Thyroid gland (tissue), 4 donors: Measurements from ENCODE around the gene BRIP1. TPM values are rescaled to one million over a fixed set of nuclear protein-coding genes. Genes with fewer than 3 reads are reported as not detected.
"Not testable (repeated sequence)": the region's sequence is repeated elsewhere in the genome, so short reads cannot be mapped to it uniquely, and the experiment has no call there.

Experiments
- DNase-seq, 2 donors: peaks; one replicate each; pipeline ENCODE4 v3.0.0-alpha.2; 2019
- H3K27ac ChIP-seq, 3 donors: fragments of 200-600 bp; sonication (generic); 1 replicate in 2 of 3; 2 replicates in 1 of 3; pipeline ENCODE4 v1.5.1; 2016 to 2019; ENCODE audit warnings: mild to moderate bottlenecking in 1 of 3, moderate library complexity in 1 of 3
- H3K27me3 ChIP-seq: fragments of 200-600 bp; sonication (generic); one replicate; pipeline ENCODE4 v1.5.1; 2019
- H3K36me3 ChIP-seq, 2 donors: fragments of 200-600 bp; sonication (generic); one replicate each; pipeline ENCODE4 v1.5.1; 2016 to 2019
- H3K4me1 ChIP-seq, 2 donors: fragments of 200-600 bp; sonication (generic); one replicate each; pipeline ENCODE4 v1.5.1; 2017 to 2019
- H3K4me3 ChIP-seq, 3 donors: fragments of 200-600 bp; sonication (generic); replicated peaks in 1 of 3; 1 replicate in 2 of 3; 2 replicates in 1 of 3; pipeline ENCODE4 v1.5.1; 2016; ENCODE audit warnings: mild to moderate bottlenecking in 1 of 3
- H3K9me3 ChIP-seq: fragments of 200-600 bp; sonication (generic); one replicate; pipeline ENCODE4 v1.5.1; 2017
- POLR2A ChIP-seq, 2 donors: fragments of 450-650 bp; IDR thresholded peaks; one replicate each; pipeline ENCODE4 v1.6.1; 2017; ENCODE audit warnings: antibody characterized with exemption in 2 of 2, mild to moderate bottlenecking in 2 of 2, moderate library complexity in 1 of 2
- WGBS, 2 donors: methylation state at CpG; one replicate each; pipeline ENCODE4 v1.1.5; 2017; 5-methylcytosine and 5-hydroxymethylcytosine counted together
- intact Hi-C: fragments of 100-400 bp; cut with DNase I; formaldehyde crosslinking; loops from one replicate; pipeline ENCODE4 v1.15.1; 2023
- total RNA-seq, 4 donors: library from RNA; depleted of rRNA; stranded (reverse); fragments of >200 nt; gene quantifications; one replicate each; pipeline ENCODE4 v1.2.3, GENCODE V29; 2016
- TF ChIP-seq, protein P1 (sequence below), 6 experiments: fragments of 200-600 bp in 3 of 6; fragments of 450-650 bp in 3 of 6; sonication (generic) in 3 of 6; IDR thresholded peaks; one replicate each; pipeline ENCODE4 v1.5.1; 2016 to 2019; ENCODE audit warnings: antibody characterized with exemption in 6 of 6, mild to moderate bottlenecking in 2 of 6, inconsistent platforms in 1 of 6, moderate library complexity in 1 of 6

Gene BRIP1
- total RNA-seq, 4 donors from 2014 or later, result 0.40 TPM; not detected in 3

DNA sequence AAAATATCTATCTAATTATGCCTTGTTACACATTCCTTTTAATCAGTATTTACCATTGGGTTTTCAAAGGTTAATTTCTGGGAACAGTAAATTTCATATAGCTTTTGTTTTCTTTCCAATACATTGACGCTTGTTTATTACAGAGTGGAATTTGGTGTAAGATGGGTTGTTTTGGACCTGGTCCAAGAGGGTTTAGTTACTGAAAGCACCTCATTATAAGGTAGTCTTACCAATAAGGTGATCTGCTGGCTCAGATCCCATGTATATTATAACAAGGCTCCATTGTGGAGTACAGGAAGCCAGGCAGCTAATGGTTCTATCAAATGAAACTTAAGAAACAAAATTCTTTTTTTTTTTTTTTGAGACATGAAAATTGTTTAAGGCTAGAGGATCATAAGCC lies 185.0 kb downstream of the BRIP1 start:
- WGBS, 2 donors, result 91 to 93% methylated on average over 1 of the region's 1 CpG
- H3K4me3 ChIP-seq, result no peak overlapping the region
- no peaks in the 10 kb centered on the region for H3K27me3 ChIP-seq
- H3K9me3 ChIP-seq, result no peaks in the 10 kb centered on the region
- H3K27ac ChIP-seq, result no peak overlapping the region
- no peaks in the 10 kb centered on the region for H3K36me3 ChIP-seq
- intact Hi-C loops, result no loop called here
- DNase-seq, result no peak
- TF ChIP-seq POLR2A (IDR thresholded peaks at IDR 0.05), result no peak
- TF ChIP-seq, protein P1, sequence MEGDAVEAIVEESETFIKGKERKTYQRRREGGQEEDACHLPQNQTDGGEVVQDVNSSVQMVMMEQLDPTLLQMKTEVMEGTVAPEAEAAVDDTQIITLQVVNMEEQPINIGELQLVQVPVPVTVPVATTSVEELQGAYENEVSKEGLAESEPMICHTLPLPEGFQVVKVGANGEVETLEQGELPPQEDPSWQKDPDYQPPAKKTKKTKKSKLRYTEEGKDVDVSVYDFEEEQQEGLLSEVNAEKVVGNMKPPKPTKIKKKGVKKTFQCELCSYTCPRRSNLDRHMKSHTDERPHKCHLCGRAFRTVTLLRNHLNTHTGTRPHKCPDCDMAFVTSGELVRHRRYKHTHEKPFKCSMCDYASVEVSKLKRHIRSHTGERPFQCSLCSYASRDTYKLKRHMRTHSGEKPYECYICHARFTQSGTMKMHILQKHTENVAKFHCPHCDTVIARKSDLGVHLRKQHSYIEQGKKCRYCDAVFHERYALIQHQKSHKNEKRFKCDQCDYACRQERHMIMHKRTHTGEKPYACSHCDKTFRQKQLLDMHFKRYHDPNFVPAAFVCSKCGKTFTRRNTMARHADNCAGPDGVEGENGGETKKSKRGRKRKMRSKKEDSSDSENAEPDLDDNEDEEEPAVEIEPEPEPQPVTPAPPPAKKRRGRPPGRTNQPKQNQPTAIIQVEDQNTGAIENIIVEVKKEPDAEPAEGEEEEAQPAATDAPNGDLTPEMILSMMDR (IDR thresholded peaks at IDR 0.05), result no peak
- H3K4me1 ChIP-seq, result no peaks in the 10 kb centered on the region

DNA sequence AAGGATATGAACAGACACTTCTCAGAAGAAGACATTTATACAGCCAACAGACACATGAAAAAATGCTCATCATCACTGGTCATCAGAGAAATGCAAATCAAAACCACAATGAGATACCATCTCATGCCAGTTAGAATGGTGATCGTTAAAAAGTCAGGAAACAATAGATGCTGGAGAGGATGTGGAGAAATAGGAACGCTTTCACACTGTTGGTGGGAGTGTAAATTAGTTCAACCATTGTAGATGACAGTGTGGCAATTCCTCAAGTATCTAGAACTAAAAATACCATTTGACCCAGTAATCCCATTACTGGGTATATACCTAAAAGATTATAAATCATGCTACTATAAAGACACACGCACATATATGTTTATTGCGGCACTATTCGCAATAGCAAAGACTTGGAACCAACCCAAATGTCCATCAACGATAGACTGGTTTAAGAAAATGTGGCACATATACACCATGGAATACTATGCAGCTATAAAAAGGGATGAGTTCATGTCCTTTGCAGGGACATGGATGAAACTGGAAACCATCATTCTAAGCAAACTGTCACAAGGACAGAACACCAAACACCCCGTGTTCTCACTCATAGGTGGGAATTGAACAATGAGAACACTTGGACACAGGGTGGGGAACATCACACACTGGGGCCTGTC lies 186.0 kb downstream of the BRIP1 start:
- WGBS, 2 donors, result 69 to 95% methylated on average over 7 of the region's 7 CpGs

DNA sequence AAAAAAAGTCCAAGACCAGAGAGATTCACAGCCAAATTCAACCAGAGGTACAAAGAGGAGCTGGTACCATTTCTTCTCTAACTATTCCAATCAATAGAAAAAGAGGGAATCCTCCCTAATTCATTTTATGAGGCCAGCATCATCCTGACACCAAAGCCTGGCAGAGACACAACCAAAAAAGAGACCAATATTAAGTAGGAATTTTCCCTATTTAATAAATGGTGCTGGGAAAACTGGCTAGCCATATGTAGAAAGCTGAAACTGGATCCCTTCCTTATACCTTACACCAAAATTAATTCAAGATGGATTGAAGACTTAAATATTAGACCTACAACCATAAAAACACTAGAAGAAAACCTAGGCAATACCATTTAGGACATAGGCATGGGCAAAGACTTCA lies 186.8 kb downstream of the BRIP1 start:
- DNase-seq, H3K4me1 ChIP-seq, H3K27ac ChIP-seq, H3K27me3 ChIP-seq, H3K4me3 ChIP-seq, H3K36me3 ChIP-seq, intact Hi-C loops, H3K9me3 ChIP-seq: not testable (repeated sequence)

More for the DNA sequence above, 186.0 kb downstream of the BRIP1 start:
- H3K36me3 ChIP-seq, H3K9me3 ChIP-seq, H3K27me3 ChIP-seq, intact Hi-C loops, DNase-seq, H3K4me3 ChIP-seq, H3K4me1 ChIP-seq, H3K27ac ChIP-seq: not testable (repeated sequence)

DNA sequence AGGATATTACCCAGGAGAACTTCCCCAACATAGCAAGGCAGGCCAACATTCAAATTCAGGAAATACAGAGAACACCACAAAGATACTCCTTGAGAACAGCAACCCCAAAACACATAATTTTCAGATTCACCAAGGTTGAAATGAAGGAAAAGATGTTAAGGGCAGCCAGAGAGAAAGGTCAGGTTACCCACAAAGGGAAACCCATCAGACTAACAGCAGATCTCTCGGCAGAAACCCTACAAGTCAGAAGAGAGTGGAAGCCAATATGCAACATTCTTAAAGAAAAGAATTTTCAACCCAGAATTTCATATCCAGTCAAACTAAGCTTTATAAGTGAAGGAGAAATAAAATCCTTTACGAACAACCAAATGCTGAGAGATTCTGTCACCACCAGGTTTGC lies 188.7 kb downstream of the BRIP1 start:
- WGBS, 2 donors, result 95 to 98% methylated on average over 2 of the region's 2 CpGs
- H3K36me3 ChIP-seq, H3K4me3 ChIP-seq, H3K4me1 ChIP-seq, intact Hi-C loops, H3K27me3 ChIP-seq, DNase-seq, H3K27ac ChIP-seq, H3K9me3 ChIP-seq: not testable (repeated sequence)

DNA sequence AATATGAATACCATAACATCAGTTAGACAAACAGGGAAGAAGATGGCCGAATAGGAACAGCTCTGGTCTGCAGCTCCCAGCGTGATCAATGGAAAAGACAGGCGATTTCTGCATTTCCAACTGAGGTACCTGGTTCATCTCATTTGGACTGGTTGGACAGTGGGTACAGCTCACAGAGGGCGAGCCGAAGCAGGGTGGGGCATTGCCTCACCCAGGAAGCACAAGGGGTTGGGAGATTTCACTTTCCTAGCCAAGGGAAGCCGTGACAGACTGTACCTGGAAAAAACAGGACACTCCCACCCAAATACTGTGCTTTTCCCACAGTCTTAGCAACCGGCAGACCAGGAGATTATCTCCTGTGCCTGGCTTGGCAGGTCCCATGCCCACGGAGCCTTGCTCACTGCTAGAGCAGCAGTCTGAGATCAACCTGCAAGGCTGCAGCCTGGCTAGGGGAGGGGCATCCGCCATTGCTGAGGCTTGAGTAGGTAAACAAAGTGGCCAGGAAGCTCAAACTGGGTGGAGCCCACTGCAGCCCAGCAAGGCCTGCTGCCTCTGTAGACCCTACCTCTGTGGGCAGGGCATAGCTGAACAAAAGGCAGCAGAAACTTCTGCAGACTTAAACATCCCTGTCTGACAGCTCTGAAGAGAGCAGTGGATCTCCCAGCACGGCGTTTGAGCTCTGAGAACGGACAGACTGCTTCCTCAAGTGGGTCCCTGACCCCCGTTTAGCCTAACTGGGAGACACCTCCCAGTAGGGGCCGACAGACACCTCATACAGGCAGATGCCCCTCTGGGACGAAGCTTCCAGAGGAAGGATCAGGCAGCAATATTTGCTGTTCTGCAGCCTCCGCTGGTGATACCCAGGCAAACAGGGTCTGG lies 190.1 kb downstream of the BRIP1 start:
- WGBS, 2 donors, result 91 to 93% methylated on average over 15 to 16 of the region's 16 CpGs
- H3K4me1 ChIP-seq, H3K4me3 ChIP-seq, H3K27ac ChIP-seq, H3K36me3 ChIP-seq, DNase-seq, intact Hi-C loops, H3K9me3 ChIP-seq, H3K27me3 ChIP-seq: not testable (repeated sequence)

DNA sequence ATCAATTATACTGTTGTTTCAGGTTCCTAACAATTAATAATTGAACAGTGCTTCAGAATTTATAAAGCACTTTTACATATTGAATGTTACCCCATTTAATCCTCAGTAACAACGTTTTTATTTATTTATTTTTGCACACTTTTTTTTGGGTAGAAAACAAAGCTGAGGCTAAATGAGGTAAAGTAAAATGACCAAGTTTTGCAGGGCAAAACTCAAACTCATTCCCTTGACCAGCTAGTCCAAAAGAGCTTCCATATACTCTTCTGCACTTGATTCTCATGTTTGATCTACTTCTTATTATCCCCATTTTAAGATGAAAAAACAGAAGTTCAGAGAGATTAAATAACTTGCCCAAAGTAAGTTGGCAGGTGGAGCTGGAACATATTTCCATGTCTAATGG lies 191.2 kb downstream of the BRIP1 start:
- no peaks in the 10 kb centered on the region for H3K27me3 ChIP-seq
- intact Hi-C loops, result no loop called here
- H3K27ac ChIP-seq, result no peak overlapping the region
- H3K4me3 ChIP-seq, result no peak overlapping the region
- WGBS, 2 donors, result 57 to 74% methylated on average over 1 of the region's 1 CpG
- TF ChIP-seq, protein P1 (IDR thresholded peaks at IDR 0.05), result no peak
- TF ChIP-seq POLR2A (IDR thresholded peaks at IDR 0.05), result no peak
- no peaks in the 10 kb centered on the region for H3K4me1 ChIP-seq
- no peaks in the 10 kb centered on the region for H3K9me3 ChIP-seq
- no peaks in the 10 kb centered on the region for H3K36me3 ChIP-seq
- no peak for DNase-seq

DNA sequence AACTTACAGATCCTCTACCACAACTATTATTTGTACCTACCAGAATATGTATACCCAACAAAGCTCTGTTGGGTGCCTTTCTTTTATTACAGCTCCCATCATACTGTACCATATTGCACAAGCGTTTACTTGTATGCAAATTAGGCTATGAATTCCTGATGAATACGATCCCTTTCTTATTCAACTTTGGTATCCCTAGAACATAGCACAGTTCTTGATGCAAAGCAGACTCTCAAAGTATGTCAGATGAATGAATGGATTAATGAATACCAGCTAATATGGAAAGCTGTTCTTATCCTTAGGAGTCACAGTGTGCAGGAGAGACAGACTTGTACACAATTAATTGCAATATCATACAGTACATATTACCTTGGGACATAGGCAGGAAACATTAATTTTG lies 192.6 kb downstream of the BRIP1 start:
- H3K36me3 ChIP-seq, result no peaks in the 10 kb centered on the region
- H3K27me3 ChIP-seq, result no peaks in the 10 kb centered on the region
- intact Hi-C loops, result no loop called here
- 86 to 90% methylated on average over 2 of the region's 2 CpGs for WGBS, 2 donors
- TF ChIP-seq POLR2A (IDR thresholded peaks at IDR 0.05), result no peak
- H3K4me3 ChIP-seq, result no peak overlapping the region
- H3K4me1 ChIP-seq, result no peaks in the 10 kb centered on the region
- no peak for DNase-seq
- H3K9me3 ChIP-seq, result no peaks in the 10 kb centered on the region
- H3K27ac ChIP-seq, result no peak overlapping the region
